Transverse colon (tissue), 3 donors: ENCODE data around the gene FFAR4.

Experiments
- POLR2A ChIP-seq: fragments of 450-650 bp; IDR thresholded peaks from one replicate; pipeline ENCODE4 v1.6.1; 2016; ENCODE audit warnings: antibody characterized with exemption, mild to moderate bottlenecking, moderate library complexity
- TF ChIP-seq, protein P1 (sequence below), 5 experiments: fragments of 200-600 bp in 3 of 5; fragments of 450-650 bp in 2 of 5; sonication (generic) in 3 of 5; IDR thresholded peaks; 1 replicate in 2 of 5; 2 replicates in 3 of 5; pipeline ENCODE4 v1.5.1; 2016 to 2017; ENCODE audit warnings: antibody characterized with exemption in 5 of 5, inconsistent platforms in 3 of 5, mild to moderate bottlenecking in 2 of 5, moderate library complexity in 1 of 5

DNA sequence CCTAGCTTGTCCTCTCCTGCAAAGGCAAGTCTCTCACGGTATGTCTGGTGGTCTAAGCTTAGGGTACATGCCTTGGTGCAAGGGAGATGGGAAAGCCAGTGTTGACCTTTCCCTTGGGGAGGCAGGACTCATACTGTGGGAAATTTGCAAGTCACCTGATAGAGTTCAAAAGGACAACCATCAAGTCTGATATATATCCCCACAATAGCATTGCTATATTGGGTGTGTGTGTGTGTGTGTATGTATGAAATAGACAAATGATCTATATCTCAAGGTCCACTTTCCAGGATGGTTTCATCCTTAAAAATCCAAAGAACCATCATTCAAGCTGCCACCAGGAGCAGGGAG, 12.2 kb upstream of the FFAR4 start:
- TF ChIP-seq, protein P1, sequence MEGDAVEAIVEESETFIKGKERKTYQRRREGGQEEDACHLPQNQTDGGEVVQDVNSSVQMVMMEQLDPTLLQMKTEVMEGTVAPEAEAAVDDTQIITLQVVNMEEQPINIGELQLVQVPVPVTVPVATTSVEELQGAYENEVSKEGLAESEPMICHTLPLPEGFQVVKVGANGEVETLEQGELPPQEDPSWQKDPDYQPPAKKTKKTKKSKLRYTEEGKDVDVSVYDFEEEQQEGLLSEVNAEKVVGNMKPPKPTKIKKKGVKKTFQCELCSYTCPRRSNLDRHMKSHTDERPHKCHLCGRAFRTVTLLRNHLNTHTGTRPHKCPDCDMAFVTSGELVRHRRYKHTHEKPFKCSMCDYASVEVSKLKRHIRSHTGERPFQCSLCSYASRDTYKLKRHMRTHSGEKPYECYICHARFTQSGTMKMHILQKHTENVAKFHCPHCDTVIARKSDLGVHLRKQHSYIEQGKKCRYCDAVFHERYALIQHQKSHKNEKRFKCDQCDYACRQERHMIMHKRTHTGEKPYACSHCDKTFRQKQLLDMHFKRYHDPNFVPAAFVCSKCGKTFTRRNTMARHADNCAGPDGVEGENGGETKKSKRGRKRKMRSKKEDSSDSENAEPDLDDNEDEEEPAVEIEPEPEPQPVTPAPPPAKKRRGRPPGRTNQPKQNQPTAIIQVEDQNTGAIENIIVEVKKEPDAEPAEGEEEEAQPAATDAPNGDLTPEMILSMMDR (IDR thresholded peaks at IDR 0.05), result no peak
- TF ChIP-seq POLR2A, result no peak
